OCI-LY3 (cell line): ENCODE results near the gene CES4A.
A peak's percentile ranks its signal among the peaks of the same experiment; 100 is the strongest.

Experiments used
- H2AFZ ChIP-seq: fragments of 200-600, 300-600 bp; shearing (Covaris generic); 2 replicates; pipeline ENCODE4 v1.6.0; 2014; ENCODE audit warnings: antibody characterized with exemption, low read depth, low read length
- H3K27ac ChIP-seq: fragments of 200-600, 300-600 bp; sonication (generic); 2 replicates; pipeline ENCODE4 v1.5.1; 2014; ENCODE audit warnings: mild to moderate bottlenecking, low read length, moderate library complexity, mixed read lengths
- H3K27me3 ChIP-seq: fragments of 200-600, 300-600 bp; sonication (generic); 2 replicates; pipeline ENCODE4 v1.6.1; 2014; ENCODE audit warnings: low read depth, low read length, mixed read lengths
- H3K36me3 ChIP-seq: fragments of 200-600, 300-600 bp; sonication (generic); replicated peaks from 2 replicates; pipeline ENCODE3; 2014; ENCODE audit warnings: low read depth, low read length, mixed read lengths
- H3K4me1 ChIP-seq: fragments of 300-600, 200-600 bp; sonication (generic); 2 replicates; pipeline ENCODE4 v1.6.1; 2014; ENCODE audit warnings: low read length, mixed read lengths
- H3K4me2 ChIP-seq: fragments of 200-600, 300-600 bp; sonication (generic); 2 replicates; pipeline ENCODE4 v1.6.1; 2014; ENCODE audit warnings: low read length, mixed read lengths
- H3K4me3 ChIP-seq: fragments of 300-600, 200-600 bp; sonication (generic); 2 replicates; pipeline ENCODE4 v1.5.1; 2014; ENCODE audit warnings: antibody characterized with exemption, mild to moderate bottlenecking, low read length, moderate library complexity
- H3K79me2 ChIP-seq: fragments of 300-600, 200-600 bp; shearing (Covaris generic); 2 replicates; pipeline ENCODE4 v1.6.1; 2014; ENCODE audit warnings: mild to moderate bottlenecking, low read length, mixed read lengths
- H3K9ac ChIP-seq: fragments of 300-600, 200-600 bp; shearing (Covaris generic); 2 replicates; pipeline ENCODE4 v1.6.0; 2014; ENCODE audit warnings: mild to moderate bottlenecking, low read length, moderate library complexity
- H3K9me3 ChIP-seq: fragments of 200-600, 300-600 bp; shearing (Covaris generic); 2 replicates; pipeline ENCODE4 v1.6.1; 2014; ENCODE audit warnings: low read length, mixed read lengths; ENCODE audit not compliant: insufficient read depth
- H4K20me1 ChIP-seq: fragments of 200-600, 300-600 bp; sonication (generic); 2 replicates; pipeline ENCODE4 v1.6.1; 2016; ENCODE audit warnings: low read length, mixed read lengths; ENCODE audit not compliant: insufficient read depth
- CTCF ChIP-seq: fragments of 200-600, 300-600 bp; sonication (generic); IDR thresholded peaks from 2 replicates; pipeline ENCODE4 v1.5.1; 2014; ENCODE audit warnings: antibody characterized with exemption, low read length, low read depth
- EZH2phosphoT487 ChIP-seq: fragments of 200-600 bp; shearing (Covaris generic); IDR thresholded peaks from 2 replicates; pipeline ENCODE4 v1.6.1; 2018; ENCODE audit warnings: antibody characterized with exemption, mixed run types, low read depth

CES4A gene

DNA sequence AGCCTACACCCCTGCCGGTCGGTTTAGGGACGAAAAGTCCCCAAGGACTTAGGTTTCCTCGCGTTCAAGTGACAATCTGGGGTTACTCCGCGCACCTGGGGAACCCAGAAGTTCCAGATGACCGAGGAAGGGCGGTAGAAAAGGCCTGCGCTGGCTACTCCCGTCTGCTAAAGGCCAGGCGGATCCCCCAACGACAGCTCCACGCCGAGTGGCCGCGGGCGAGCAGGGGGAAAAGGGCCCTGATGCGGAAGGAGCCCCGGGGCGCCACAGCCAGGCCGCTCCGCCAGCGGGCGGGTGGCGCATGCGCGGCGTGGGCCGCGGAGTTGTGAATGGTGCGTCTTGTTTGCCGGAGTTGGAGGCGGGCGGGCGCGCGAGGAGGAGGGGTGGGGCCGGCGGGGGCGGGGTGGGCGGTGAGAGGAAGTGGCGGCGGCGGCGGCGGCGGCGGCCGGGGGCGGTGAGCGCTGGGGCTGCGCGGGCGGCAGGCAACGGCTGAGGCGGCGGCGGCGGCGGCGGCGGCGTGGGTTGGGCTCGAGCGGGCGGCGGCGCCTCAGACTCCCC, 40.4 kb downstream of the CES4A start, which contains the start of gene CBFB:
Gene CBFB (plus strand): TSS at position 454 of the 558 bp plus-strand sequence. CDS start 259 bp downstream, outside the sequence.
- peaks cover 14% of the 10 kb centered on the region for H3K4me1 ChIP-seq
- H3K27ac ChIP-seq = peak within 1 kb of the TSS; percentile 87
- peak within 1 kb of the TSS; percentile 98 for H3K9ac ChIP-seq
- H3K79me2 ChIP-seq = peaks cover 48% of the 10 kb centered on the region
- no peaks in the 10 kb centered on the region for H3K9me3 ChIP-seq
- peak within 1 kb of the TSS; percentile 94 for H3K4me2 ChIP-seq
- H3K4me3 ChIP-seq = peak within 1 kb of the TSS; percentile 81
- peaks cover 35% of the 10 kb centered on the region for H4K20me1 ChIP-seq
- peaks cover 27% of the 10 kb centered on the region for H3K36me3 ChIP-seq
- no peaks in the 10 kb centered on the region for H3K27me3 ChIP-seq
- peak within 1 kb of the TSS; percentile 69 for H2AFZ ChIP-seq
- TF ChIP-seq EZH2phosphoT487 (no peak), CTCF (peak; percentile 29)

GRCh38 chr16:67029254-67030096, 41.1 kb downstream of the CES4A start:
- Histone ChIP-seq H3K79me2 (peaks cover 55% of the 10 kb centered on the region), H3K27me3 (no peaks in the 10 kb centered on the region), H4K20me1 (peaks cover 42% of the 10 kb centered on the region), H3K4me1 (peaks cover 14% of the 10 kb centered on the region), H3K36me3 (peaks cover 30% of the 10 kb centered on the region), H3K4me3 (peak overlapping the region; percentile 81), H3K9me3 (no peaks in the 10 kb centered on the region), H3K4me2 (peak overlapping the region; percentile 84), H2AFZ (0 out of 2 replicates have a peak overlapping the region, but pooled peaks have one; percentile 4), H3K27ac (peak overlapping the region; percentile 87), H3K9ac (peak overlapping the region; percentile 98)
- TF ChIP-seq CTCF = no peak
- no peak for TF ChIP-seq EZH2phosphoT487

DNA sequence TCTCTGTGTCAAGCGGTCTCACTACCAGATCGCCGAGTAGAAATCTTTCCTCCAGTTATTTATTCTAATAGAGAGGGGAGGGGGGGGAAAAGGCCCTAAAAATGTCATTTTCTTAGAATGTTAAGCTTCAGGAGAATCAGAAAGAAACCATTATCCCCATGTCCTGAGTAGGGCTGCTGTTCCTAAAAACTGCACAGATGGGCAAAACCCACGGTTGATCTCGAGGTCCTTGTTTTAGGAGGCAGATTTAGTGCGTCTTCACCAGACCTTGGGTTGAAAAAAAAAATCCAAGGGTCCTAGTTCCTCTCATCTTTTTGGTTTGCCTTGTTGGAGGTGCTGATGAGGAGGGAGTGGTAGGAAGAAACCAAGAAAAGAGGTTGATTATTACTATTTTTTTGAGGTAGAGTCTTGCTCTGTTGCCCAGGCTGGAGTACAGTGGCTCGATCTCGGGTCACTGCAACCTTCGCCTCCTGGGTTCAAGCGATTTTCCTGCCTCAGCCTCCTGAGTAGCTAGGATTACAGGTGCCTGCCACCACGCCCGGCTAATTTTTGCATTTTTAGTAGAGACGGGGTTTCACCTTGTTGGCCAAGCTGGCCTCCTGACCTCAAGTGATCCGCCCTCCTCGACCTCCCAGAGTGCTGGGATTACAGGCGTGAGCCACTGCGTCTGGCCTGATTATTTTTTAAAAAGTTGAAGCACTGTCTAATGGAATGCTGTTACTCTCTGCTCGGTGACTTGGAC, 42.0 kb downstream of the CES4A start:
- no peaks in the 10 kb centered on the region for H3K9me3 ChIP-seq
- TF ChIP-seq EZH2phosphoT487 (no peak), CTCF (no peak)
- peak overlapping the region; percentile 84 for H3K4me2 ChIP-seq
- peaks cover 37% of the 10 kb centered on the region for H3K36me3 ChIP-seq
- H3K27ac ChIP-seq = peak overlapping the region; percentile 87
- H2AFZ ChIP-seq = no peak overlapping the region
- H3K27me3 ChIP-seq = no peaks in the 10 kb centered on the region
- H4K20me1 ChIP-seq = peaks cover 51% of the 10 kb centered on the region
- H3K4me3 ChIP-seq = peak overlapping the region; percentile 81
- H3K4me1 ChIP-seq = peaks cover 14% of the 10 kb centered on the region
- H3K9ac ChIP-seq = peak overlapping the region; percentile 98
- peaks cover 64% of the 10 kb centered on the region for H3K79me2 ChIP-seq
